ENCODE data around the gene EIF2S3B. TPM values are rescaled to one million over a fixed set of nuclear protein-coding genes. Genes with fewer than 3 reads are reported as not detected.

EIF2S3B gene
- total RNA-seq, 1 experiment from 2014 or later = 0.73 TPM

- DNase-seq = no peak
- no peaks in the 10 kb centered on the region for H3K4me1 Mint-ChIP-seq (ENCODE audit: low read depth, unreplicated experiment)
- H3K9me3 ChIP-seq = peaks cover 2% of the 10 kb centered on the region; the same call in 1 of the 2 replicates
- H3K27me3 Mint-ChIP-seq (ENCODE audit: insufficient read depth, unreplicated experiment) = peaks cover 17% of the 10 kb centered on the region
- POLR2A ChIA-PET = no interaction called here
- H3K27me3 ChIP-seq (replicated peaks; ENCODE audit: control insufficient read depth, insufficient read depth, low read length) = no peaks in the 10 kb centered on the region
- H3K36me3 Mint-ChIP-seq (ENCODE audit: insufficient read depth, unreplicated experiment) = no peaks in the 10 kb centered on the region
- no peaks in the 10 kb centered on the region for H3K4me1 ChIP-seq
- no peak overlapping the region for H3K4me3 Mint-ChIP-seq (ENCODE audit: unreplicated experiment)
- H3K9me3 Mint-ChIP-seq (ENCODE audit: unreplicated experiment) = no peaks in the 10 kb centered on the region
- no peaks in the 10 kb centered on the region for H3K36me3 ChIP-seq (ENCODE audit: control insufficient read depth, insufficient read depth, low read length)
- TF ChIP-seq CTCF (IDR thresholded peaks at IDR 0.05; ENCODE audit: insufficient read depth in 1 of 2, low read depth in 1 of 2, low read length in 1 of 2, severe bottlenecking in 1 of 2, unreplicated experiment in 1 of 2) = peak; percentile 34 to 38
- H3K4me3 ChIP-seq (ENCODE audit: low read depth, low read length) = no peak overlapping the region
- intact Hi-C loops (cut with micrococcal nuclease; ENCODE audit: unreplicated experiment) = loop anchor here (1.0 to 2.0 kb wide), 2 partner anchors 170 to 266 kb away; no protein-coding TSS in a partner anchor
- H3K27ac Mint-ChIP-seq (ENCODE audit: unreplicated experiment) = no peak overlapping the region
- CTCF ChIA-PET = no interaction called here
- BruUV-seq (replicated peaks) = no TSS peak
Measured at GRCh38 chr12:10501030-10501429, 4.7 kb upstream of the EIF2S3B start.

GRCh38 chr12:10503460-10503859 is 2.2 kb upstream of the EIF2S3B start:
- intact Hi-C loops (cut with micrococcal nuclease; ENCODE audit: unreplicated experiment) = no loop called here
- Mint-ChIP-seq H3K27me3 (ENCODE audit: insufficient read depth, unreplicated experiment) (peaks cover 15% of the 10 kb centered on the region), H3K4me1 (ENCODE audit: low read depth, unreplicated experiment) (no peaks in the 10 kb centered on the region), H3K9me3 (ENCODE audit: unreplicated experiment) (no peaks in the 10 kb centered on the region), H3K36me3 (ENCODE audit: insufficient read depth, unreplicated experiment) (no peaks in the 10 kb centered on the region), H3K4me3 (ENCODE audit: unreplicated experiment) (no peak overlapping the region), H3K27ac (ENCODE audit: unreplicated experiment) (no peak overlapping the region)
- ChIA-PET POLR2A (no interaction called here), CTCF (no interaction called here)
- DNase-seq = no peak
- Histone ChIP-seq H3K9me3 (peaks cover 2% of the 10 kb centered on the region; the same call in 1 of the 2 replicates), H3K27me3 (replicated peaks; ENCODE audit: control insufficient read depth, insufficient read depth, low read length) (no peaks in the 10 kb centered on the region), H3K4me1 (no peaks in the 10 kb centered on the region), H3K4me3 (ENCODE audit: low read depth, low read length) (no peak overlapping the region), H3K36me3 (ENCODE audit: control insufficient read depth, insufficient read depth, low read length) (no peaks in the 10 kb centered on the region)
- no peak for TF ChIP-seq CTCF (IDR thresholded peaks at IDR 0.05; ENCODE audit: insufficient read depth in 1 of 2, low read depth in 1 of 2, low read length in 1 of 2, severe bottlenecking in 1 of 2, unreplicated experiment in 1 of 2)
- BruUV-seq (replicated peaks) = no TSS peak

- Mint-ChIP-seq H3K4me1 (ENCODE audit: low read depth, unreplicated experiment) (no peaks in the 10 kb centered on the region), H3K9me3 (ENCODE audit: unreplicated experiment) (no peaks in the 10 kb centered on the region), H3K36me3 (ENCODE audit: insufficient read depth, unreplicated experiment) (no peaks in the 10 kb centered on the region), H3K27me3 (ENCODE audit: insufficient read depth, unreplicated experiment) (peaks cover 14% of the 10 kb centered on the region), H3K27ac (ENCODE audit: unreplicated experiment) (no peak overlapping the region), H3K4me3 (ENCODE audit: unreplicated experiment) (no peak overlapping the region)
- no peak for TF ChIP-seq CTCF (IDR thresholded peaks at IDR 0.05; ENCODE audit: insufficient read depth in 1 of 2, low read depth in 1 of 2, low read length in 1 of 2, severe bottlenecking in 1 of 2, unreplicated experiment in 1 of 2)
- Histone ChIP-seq H3K4me1 (no peaks in the 10 kb centered on the region), H3K36me3 (ENCODE audit: control insufficient read depth, insufficient read depth, low read length) (no peaks in the 10 kb centered on the region), H3K4me3 (ENCODE audit: low read depth, low read length) (no peak overlapping the region), H3K27me3 (replicated peaks; ENCODE audit: control insufficient read depth, insufficient read depth, low read length) (no peaks in the 10 kb centered on the region), H3K9me3 (no peaks in the 10 kb centered on the region)
- DNase-seq = no peak
- intact Hi-C loops (cut with micrococcal nuclease; ENCODE audit: unreplicated experiment) = no loop called here
- CTCF ChIA-PET = no interaction called here
- BruUV-seq (replicated peaks) = no TSS peak
- POLR2A ChIA-PET = no interaction called here
Measured at GRCh38 chr12:10511756-10512355, 6.2 kb downstream of the EIF2S3B start.
